ENCODE measurements around the gene LRPPRC. TPM values are rescaled to one million over a fixed set of nuclear protein-coding genes. Genes with fewer than 3 reads are reported as not detected.

The LRPPRC gene
- total RNA-seq, 4 donors from 2014 or later = 40.9 to 61.8 (median 49.5) TPM

- peaks cover 0 to 6% (median 0%) of the 10 kb centered on the region in 3 donors for H3K4me1 ChIP-seq
- WGBS, 2 donors (ENCODE audit: low coverage in 1 of 2) = 40 to 62% methylated on average over 1 to 2 of the region's 11 CpGs
- H3K27ac ChIP-seq = no peak overlapping the region
- ATAC-seq = no peak
- H3K4me3 ChIP-seq = no peak overlapping the region
- H3K9me3 ChIP-seq = no peaks in the 10 kb centered on the region
- no peaks in the 10 kb centered on the region for H3K36me3 ChIP-seq
- H3K27me3 ChIP-seq = peaks cover 9% of the 10 kb centered on the region
- TF ChIP-seq POLR2AphosphoS5 (IDR thresholded peaks at IDR 0.05) (no peak), EP300 (IDR thresholded peaks at IDR 0.05) (no peak), POLR2A (IDR thresholded peaks at IDR 0.05) (no peak), CTCF (IDR thresholded peaks at IDR 0.05) (no peak)
Measured at GRCh38 chr2:43874776-43875451, 120.9 kb downstream of the LRPPRC start.

- WGBS, 2 donors (ENCODE audit: low coverage in 1 of 2) = 84 to 89% methylated on average over 3 to 4 of the region's 12 CpGs
- no peak for TF ChIP-seq CTCF (IDR thresholded peaks at IDR 0.05)
- TF ChIP-seq EP300 (IDR thresholded peaks at IDR 0.05) = no peak
- no peak for TF ChIP-seq POLR2A (IDR thresholded peaks at IDR 0.05)
- TF ChIP-seq POLR2AphosphoS5 (IDR thresholded peaks at IDR 0.05) = no peak
- no peaks in the 10 kb centered on the region for H3K36me3 ChIP-seq
- no peak for ATAC-seq
- H3K4me1 ChIP-seq = no peaks in the 10 kb centered on the region
- no peak overlapping the region for H3K27ac ChIP-seq
- H3K27me3 ChIP-seq = peaks cover 25% of the 10 kb centered on the region
- H3K4me3 ChIP-seq = no peak overlapping the region
- H3K9me3 ChIP-seq = no peaks in the 10 kb centered on the region
Measured at GRCh38 chr2:43872151-43872550, 123.6 kb downstream of the LRPPRC start.

- ATAC-seq = no peak
- 74 to 77% methylated on average over 2 of the region's 2 CpGs for WGBS, 2 donors (ENCODE audit: low coverage in 1 of 2)
- Histone ChIP-seq H3K27ac (no peak overlapping the region), H3K9me3 (no peaks in the 10 kb centered on the region), H3K4me1 (peaks cover 0 to 9% (median 0%) of the 10 kb centered on the region in 3 donors), H3K4me3 (no peak overlapping the region), H3K36me3 (no peaks in the 10 kb centered on the region), H3K27me3 (peaks cover 62% of the 10 kb centered on the region)
- no peak for TF ChIP-seq POLR2AphosphoS5 (IDR thresholded peaks at IDR 0.05)
- TF ChIP-seq POLR2A (IDR thresholded peaks at IDR 0.05) = no peak
- no peak for TF ChIP-seq CTCF (IDR thresholded peaks at IDR 0.05)
- TF ChIP-seq EP300 (IDR thresholded peaks at IDR 0.05) = no peak
Measured at GRCh38 chr2:43855292-43855691, 140.5 kb downstream of the LRPPRC start.

DNA sequence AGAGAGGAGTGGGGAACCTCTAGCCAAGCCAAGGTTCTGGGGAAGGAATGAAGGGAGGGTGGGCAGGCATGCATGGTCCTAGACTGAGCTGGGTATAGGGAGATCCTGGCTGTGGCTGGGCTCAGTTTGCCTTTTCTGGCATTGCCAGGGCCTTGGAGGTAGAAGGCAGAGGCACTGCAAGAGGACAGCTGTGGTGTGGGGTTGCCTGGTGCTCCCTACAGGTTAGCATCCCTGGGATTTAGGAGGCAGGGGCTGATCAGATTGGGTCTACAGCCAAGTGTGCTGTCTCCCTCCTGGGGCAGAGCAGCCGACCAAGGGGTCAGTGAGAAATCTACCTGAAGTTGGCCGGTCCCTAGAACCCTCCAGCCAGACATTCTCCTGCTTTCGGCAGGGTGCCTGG is 141.1 kb downstream of the LRPPRC start:
- no peak for ATAC-seq
- no peaks in the 10 kb centered on the region for H3K9me3 ChIP-seq
- peaks cover 56% of the 10 kb centered on the region for H3K27me3 ChIP-seq
- TF ChIP-seq POLR2AphosphoS5 (IDR thresholded peaks at IDR 0.05) (no peak), POLR2A (IDR thresholded peaks at IDR 0.05) (no peak), EP300 (IDR thresholded peaks at IDR 0.05) (no peak), CTCF (IDR thresholded peaks at IDR 0.05) (no peak)
- H3K27ac ChIP-seq = no peak overlapping the region
- no peak overlapping the region for H3K4me3 ChIP-seq
- no peaks in the 10 kb centered on the region for H3K36me3 ChIP-seq
- WGBS, 2 donors (ENCODE audit: low coverage in 1 of 2) = 80 to 92% methylated on average over 3 of the region's 3 CpGs
- peaks cover 0 to 9% (median 0%) of the 10 kb centered on the region in 3 donors for H3K4me1 ChIP-seq
